OCI-LY1 (cell line): Measurements from ENCODE around the gene LUZP1.

Experiments
- EZH2 ChIP-seq: fragments of 200-600 bp; sonication (generic), shearing (Covaris generic); IDR thresholded peaks from 2 replicates; pipeline ENCODE4 v1.8.0; 2017; ENCODE audit warnings: borderline replicate concordance, mixed run types, mild to moderate bottlenecking, antibody characterized with exemption, low read length, moderate library complexity, mixed read lengths
- TF ChIP-seq, protein P1 (sequence below): fragments of 200-600 bp; sonication (generic), shearing (Covaris generic); IDR thresholded peaks from 2 replicates; pipeline ENCODE4 v1.5.1; 2017; ENCODE audit warnings: mild to moderate bottlenecking, antibody characterized with exemption, low read length, moderate library complexity, mixed read lengths

DNA sequence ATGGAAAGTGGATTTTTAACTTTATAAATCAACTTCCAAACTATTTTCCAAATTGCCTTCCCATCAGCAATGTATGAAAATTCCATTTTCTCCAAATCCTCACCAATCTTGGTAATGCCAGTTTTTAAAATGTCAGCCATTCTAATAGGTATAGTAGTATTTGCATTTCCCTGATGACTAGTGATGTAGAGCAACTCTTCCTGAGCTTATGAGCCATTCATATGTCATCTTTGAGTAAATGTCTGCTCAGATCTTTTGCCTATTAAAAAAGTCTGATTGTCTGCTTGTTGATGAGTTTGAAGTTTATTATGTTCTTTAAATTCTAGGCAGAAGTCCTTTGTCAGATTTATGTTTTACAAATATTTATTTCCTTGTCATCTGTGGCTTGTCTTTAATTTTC is 94.6 kb downstream of the LUZP1 start:
- TF ChIP-seq, protein P1, sequence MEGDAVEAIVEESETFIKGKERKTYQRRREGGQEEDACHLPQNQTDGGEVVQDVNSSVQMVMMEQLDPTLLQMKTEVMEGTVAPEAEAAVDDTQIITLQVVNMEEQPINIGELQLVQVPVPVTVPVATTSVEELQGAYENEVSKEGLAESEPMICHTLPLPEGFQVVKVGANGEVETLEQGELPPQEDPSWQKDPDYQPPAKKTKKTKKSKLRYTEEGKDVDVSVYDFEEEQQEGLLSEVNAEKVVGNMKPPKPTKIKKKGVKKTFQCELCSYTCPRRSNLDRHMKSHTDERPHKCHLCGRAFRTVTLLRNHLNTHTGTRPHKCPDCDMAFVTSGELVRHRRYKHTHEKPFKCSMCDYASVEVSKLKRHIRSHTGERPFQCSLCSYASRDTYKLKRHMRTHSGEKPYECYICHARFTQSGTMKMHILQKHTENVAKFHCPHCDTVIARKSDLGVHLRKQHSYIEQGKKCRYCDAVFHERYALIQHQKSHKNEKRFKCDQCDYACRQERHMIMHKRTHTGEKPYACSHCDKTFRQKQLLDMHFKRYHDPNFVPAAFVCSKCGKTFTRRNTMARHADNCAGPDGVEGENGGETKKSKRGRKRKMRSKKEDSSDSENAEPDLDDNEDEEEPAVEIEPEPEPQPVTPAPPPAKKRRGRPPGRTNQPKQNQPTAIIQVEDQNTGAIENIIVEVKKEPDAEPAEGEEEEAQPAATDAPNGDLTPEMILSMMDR, result no peak
- no peak for TF ChIP-seq EZH2
